Measurements from ENCODE around the gene ABLIM2.

DNA sequence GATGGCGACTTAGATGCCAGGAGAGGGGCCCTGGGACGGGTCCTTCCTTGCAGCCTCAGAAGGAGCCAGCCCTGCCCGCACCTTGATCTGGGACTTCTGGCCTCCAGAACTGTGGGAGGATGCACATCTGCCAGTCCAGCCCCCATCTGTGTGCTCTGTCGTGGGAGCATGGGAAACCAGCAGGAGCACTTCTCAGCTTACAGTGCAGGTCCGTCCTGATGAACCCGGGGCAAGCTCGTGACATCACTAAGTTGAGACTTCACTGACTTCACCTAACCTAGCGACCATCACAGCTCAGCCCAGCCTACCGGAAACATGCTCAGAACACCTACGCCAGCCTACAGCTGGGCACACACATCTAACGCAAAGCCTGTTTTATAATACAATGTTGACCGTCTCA, 38.1 kb downstream of the ABLIM2 start:
- no peak for TF ChIP-seq POLR2A (IDR thresholded peaks at IDR 0.05)
- TF ChIP-seq CTCF (IDR thresholded peaks at IDR 0.05), result no peak
